H9 (cell line): ENCODE data around the gene VILL. TPM values are rescaled to one million over a fixed set of nuclear protein-coding genes. Genes with fewer than 3 reads are reported as not detected.
A peak's percentile ranks its signal among the peaks of the same experiment; 100 is the strongest.

Experiments used
- DNase-seq: peaks from one replicate; pipeline ENCODE4 v3.0.0-alpha.2; 2017
- H2AFZ ChIP-seq: one replicate; pipeline ENCODE4 v1.6.1; 2013; ENCODE audit warnings: mild to moderate bottlenecking, low read length, control low read depth, moderate library complexity
- H2AK5ac ChIP-seq: 2 replicates; pipeline ENCODE4 v1.6.1; 2013; ENCODE audit warnings: low read length, control low read depth, mixed read lengths; ENCODE audit not compliant: insufficient read length
- H2BK120ac ChIP-seq: one replicate; pipeline ENCODE4 v1.6.1; 2013; ENCODE audit warnings: low read depth, mild to moderate bottlenecking, low read length, control low read depth, inconsistent platforms; ENCODE audit not compliant: poor library complexity, severe bottlenecking
- H2BK12ac ChIP-seq: 2 replicates; pipeline ENCODE4 v1.6.1; 2013; ENCODE audit warnings: low read length, control low read depth, mixed read lengths, low read depth; ENCODE audit not compliant: insufficient read length
- H2BK15ac ChIP-seq: 2 replicates; pipeline ENCODE4 v1.6.1; 2013; ENCODE audit warnings: low read depth, low read length, control low read depth
- H2BK20ac ChIP-seq: one replicate; pipeline ENCODE4 v1.6.1; 2013; ENCODE audit warnings: low read depth, mild to moderate bottlenecking, low read length, control low read depth, inconsistent platforms; ENCODE audit not compliant: poor library complexity, severe bottlenecking
- H2BK5ac ChIP-seq: 2 replicates; pipeline ENCODE4 v1.6.1; 2013; ENCODE audit warnings: low read length, control low read depth, mixed read lengths; ENCODE audit not compliant: insufficient read length
- H3K14ac ChIP-seq: 2 replicates; pipeline ENCODE4 v1.6.1; 2013; ENCODE audit warnings: low read length, control low read depth; ENCODE audit not compliant: insufficient read depth
- H3K18ac ChIP-seq: 2 replicates; pipeline ENCODE4 v1.6.1; 2013; ENCODE audit warnings: low read depth, mild to moderate bottlenecking, mixed read lengths, low read length, control low read depth; ENCODE audit not compliant: insufficient read length
- H3K23ac ChIP-seq: 2 replicates; pipeline ENCODE4 v1.6.1; 2013; ENCODE audit warnings: low read length, control low read depth, mixed read lengths, low read depth; ENCODE audit not compliant: insufficient read length
- H3K23me2 ChIP-seq: 2 replicates; pipeline ENCODE4 v1.6.1; 2013; ENCODE audit warnings: low read depth, mild to moderate bottlenecking, mixed read lengths, low read length, control low read depth; ENCODE audit not compliant: insufficient read length, poor library complexity, severe bottlenecking
- H3K27ac ChIP-seq: 2 replicates; pipeline ENCODE4 v1.5.1; 2013; ENCODE audit warnings: low read length, control low read depth, mixed read lengths, low read depth; ENCODE audit not compliant: insufficient read length
- H3K27me3 ChIP-seq: 2 replicates; pipeline ENCODE4 v1.6.1; 2013; ENCODE audit warnings: low read length, control low read depth, inconsistent platforms; ENCODE audit not compliant: insufficient read depth
- H3K4ac ChIP-seq: 2 replicates; pipeline ENCODE4 v1.6.1; 2013; ENCODE audit warnings: low read depth, mild to moderate bottlenecking, control low read depth, inconsistent platforms, low read length, moderate library complexity
- H3K4me1 ChIP-seq: 2 replicates; pipeline ENCODE4 v1.6.1; 2013; ENCODE audit warnings: low read length, control low read depth, inconsistent platforms; ENCODE audit not compliant: insufficient read depth
- H3K4me2 ChIP-seq: 2 replicates; pipeline ENCODE4 v1.6.1; 2013; ENCODE audit warnings: low read length, control low read depth, mixed read lengths; ENCODE audit not compliant: insufficient read length, insufficient read depth
- H3K56ac ChIP-seq: 2 replicates; pipeline ENCODE4 v1.6.1; 2013; ENCODE audit warnings: low read depth, mild to moderate bottlenecking, mixed read lengths, low read length, control low read depth; ENCODE audit not compliant: insufficient read length
- H3K79me1 ChIP-seq: 2 replicates; pipeline ENCODE4 v1.6.1; 2013; ENCODE audit warnings: low read depth, mild to moderate bottlenecking, moderate library complexity, low read length, control low read depth, inconsistent platforms; ENCODE audit not compliant: insufficient read depth, poor library complexity, severe bottlenecking
- H3K79me2 ChIP-seq: 2 replicates; pipeline ENCODE4 v1.6.1; 2013; ENCODE audit warnings: low read length, control low read depth, inconsistent platforms; ENCODE audit not compliant: insufficient read depth
- H3K9ac ChIP-seq: 2 replicates; pipeline ENCODE4 v1.6.1; 2013; ENCODE audit warnings: low read length, control low read depth, mixed read lengths; ENCODE audit not compliant: insufficient read length; ENCODE audit errors: extremely low read depth
- H3K9me3 ChIP-seq: one replicate; pipeline ENCODE4 v1.6.1; 2013; ENCODE audit warnings: low read depth, low read length, inconsistent platforms; ENCODE audit not compliant: control insufficient read depth
- H3T11ph ChIP-seq: one replicate; pipeline ENCODE4 v1.6.1; 2013; ENCODE audit warnings: mild to moderate bottlenecking, low read length, control low read depth, inconsistent platforms
- H4K20me1 ChIP-seq: one replicate; pipeline ENCODE4 v1.6.1; 2013; ENCODE audit not compliant: control insufficient read depth, insufficient read length, insufficient read depth
- H4K5ac ChIP-seq: 2 replicates; pipeline ENCODE4 v1.6.1; 2013; ENCODE audit warnings: low read depth, mild to moderate bottlenecking, mixed read lengths, low read length, control low read depth; ENCODE audit not compliant: insufficient read length
- H4K8ac ChIP-seq: replicated peaks from 2 replicates; pipeline ENCODE4 v1.6.1; 2013; ENCODE audit warnings: low read length, control low read depth, mixed read lengths, low read depth; ENCODE audit not compliant: insufficient read length
- H4K91ac ChIP-seq: 2 replicates; pipeline ENCODE4 v1.6.1; 2013; ENCODE audit warnings: low read depth, mild to moderate bottlenecking, moderate library complexity, mixed read lengths, low read length, control low read depth; ENCODE audit not compliant: insufficient read length
- H3K27ac Mint-ChIP-seq, 3 experiments: 2 replicates in 2 of 3; 3 replicates in 1 of 3; pipeline ENCODE4 v1.8.0; 2020 to 2021; ENCODE audit warnings: mixed read lengths in 3 of 3, mild to moderate bottlenecking in 1 of 3, moderate library complexity in 1 of 3
- H3K27me3 Mint-ChIP-seq: 2 replicates; pipeline ENCODE4 v1.8.0; 2021; ENCODE audit warnings: low read depth, mild to moderate bottlenecking, moderate library complexity, mixed read lengths
- H3K36me3 Mint-ChIP-seq, 3 experiments: 2 replicates in 2 of 3; 3 replicates in 1 of 3; pipeline ENCODE4 v1.8.0; 2020 to 2021; ENCODE audit warnings: low read depth in 3 of 3, mixed read lengths in 3 of 3; ENCODE audit not compliant: insufficient read depth in 1 of 3
- H3K4me1 Mint-ChIP-seq, 2 experiments: 2 replicates each; pipeline ENCODE4 v1.8.0; 2020; ENCODE audit warnings: mixed read lengths in 2 of 2
- H3K4me3 Mint-ChIP-seq, 2 experiments: 2 replicates in 1 of 2; 3 replicates in 1 of 2; pipeline ENCODE4 v1.8.0; 2020 to 2021; ENCODE audit warnings: mild to moderate bottlenecking in 2 of 2, mixed read lengths in 2 of 2, moderate library complexity in 1 of 2
- H3K9me3 Mint-ChIP-seq, 2 experiments: 2 replicates in 1 of 2; 3 replicates in 1 of 2; pipeline ENCODE4 v1.8.0; 2020; ENCODE audit warnings: mild to moderate bottlenecking in 2 of 2, mixed read lengths in 2 of 2, moderate library complexity in 1 of 2
- WGBS: extraction: QIAGEN DNeasy Blood & Tissue Kit; methylation state at CpG from one replicate; pipeline ENCODE4 v1.1.7; 2013; ENCODE audit warnings: missing lambda C conversion rate, low lambda C conversion rate, mixed read lengths; ENCODE audit not compliant: insufficient read length; ENCODE audit errors: extremely low coverage; 5-methylcytosine and 5-hydroxymethylcytosine counted together
- total RNA-seq: library from RNA; stranded (reverse); gene quantifications from 2 replicates; pipeline ENCODE4 v1.2.1, GENCODE V29; 2021
- TF ChIP-seq, protein P1 (sequence below): fragments of 200-600 bp; sonication (generic); conservative IDR thresholded peaks from 3 replicates; pipeline ENCODE4 v1.8.0; 2021; ENCODE audit warnings: antibody characterized with exemption, mild to moderate bottlenecking

VILL gene
- total RNA-seq, 1 experiment from 2014 or later = 3.2 TPM

DNA sequence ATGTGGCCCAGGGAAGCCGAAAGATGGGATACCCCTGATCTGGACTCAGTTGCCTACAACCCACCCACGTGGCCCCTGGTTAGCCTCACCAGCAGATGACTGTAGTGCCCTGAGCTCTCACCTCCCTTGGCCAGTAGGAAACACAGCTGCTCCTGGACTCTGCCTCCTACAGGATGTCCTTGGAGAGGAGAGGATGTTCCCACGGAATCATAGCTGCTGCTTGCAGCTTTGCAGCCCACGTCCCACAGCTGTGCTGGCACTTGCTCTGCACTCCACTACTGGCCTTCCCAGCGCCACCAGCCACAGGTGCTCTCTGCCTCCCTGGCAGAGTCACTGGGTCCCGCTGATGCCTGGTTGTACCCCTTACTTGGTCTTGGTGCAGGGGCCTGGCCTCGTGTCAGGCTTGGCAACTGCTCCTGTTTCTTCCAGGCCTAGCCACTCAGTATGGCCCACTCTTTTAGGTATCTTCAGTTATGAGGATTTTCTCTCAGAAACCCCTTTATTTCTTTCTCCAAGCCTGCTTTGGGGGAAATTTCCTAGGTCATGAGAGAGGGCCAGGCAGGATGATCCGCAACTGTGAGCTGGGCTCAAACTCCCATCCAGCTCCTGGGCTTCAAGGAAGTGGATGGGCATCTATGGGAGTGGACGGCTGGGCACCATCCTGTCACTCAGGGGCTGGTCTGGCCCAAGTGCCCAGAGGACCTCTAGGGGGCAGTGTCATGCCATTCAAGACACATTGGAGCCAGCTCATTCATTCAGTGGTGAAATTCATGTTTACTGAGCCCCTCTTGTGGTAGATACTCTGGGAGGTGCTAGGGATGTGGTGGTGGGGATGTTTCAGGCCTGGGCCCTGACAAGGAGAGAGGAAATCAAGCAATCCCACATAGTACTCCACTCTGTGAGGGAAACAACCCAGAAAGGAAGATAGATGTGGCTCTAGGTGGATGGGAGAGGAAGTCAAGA is 16.2 kb upstream of the VILL start:
- no peak overlapping the region for H2BK5ac ChIP-seq
- H3K27me3 ChIP-seq = no peaks in the 10 kb centered on the region
- no peak overlapping the region for H3K14ac ChIP-seq
- H3K79me1 ChIP-seq = no peaks in the 10 kb centered on the region
- no peaks in the 10 kb centered on the region for H4K20me1 ChIP-seq
- H3K4me2 ChIP-seq = no peak overlapping the region
- no peak overlapping the region for H3K9ac ChIP-seq
- H4K8ac ChIP-seq = no peak overlapping the region
- no peaks in the 10 kb centered on the region for H3K9me3 ChIP-seq
- H3K27ac ChIP-seq = no peak overlapping the region
- Mint-ChIP-seq H3K4me3 (no peak overlapping the region; a peak in 1 of 5 replicates), H3K9me3 (no peaks in the 10 kb centered on the region), H3K27ac (peak overlapping the region in 1 of 3 experiments; percentile 78; a peak in 2 of 7 replicates), H3K4me1 (peaks cover 11 to 17% of the 10 kb centered on the region in 2 experiments), H3K36me3 (peaks cover 3 to 10% (median 9%) of the 10 kb centered on the region in 3 experiments), H3K27me3 (no peaks in the 10 kb centered on the region; the same call in 1 of the 2 replicates)
- H3K4me1 ChIP-seq = no peaks in the 10 kb centered on the region
- no peak overlapping the region for H2BK12ac ChIP-seq
- H3K23ac ChIP-seq = no peak overlapping the region
- no peak overlapping the region for H3K56ac ChIP-seq
- TF ChIP-seq, protein P1, sequence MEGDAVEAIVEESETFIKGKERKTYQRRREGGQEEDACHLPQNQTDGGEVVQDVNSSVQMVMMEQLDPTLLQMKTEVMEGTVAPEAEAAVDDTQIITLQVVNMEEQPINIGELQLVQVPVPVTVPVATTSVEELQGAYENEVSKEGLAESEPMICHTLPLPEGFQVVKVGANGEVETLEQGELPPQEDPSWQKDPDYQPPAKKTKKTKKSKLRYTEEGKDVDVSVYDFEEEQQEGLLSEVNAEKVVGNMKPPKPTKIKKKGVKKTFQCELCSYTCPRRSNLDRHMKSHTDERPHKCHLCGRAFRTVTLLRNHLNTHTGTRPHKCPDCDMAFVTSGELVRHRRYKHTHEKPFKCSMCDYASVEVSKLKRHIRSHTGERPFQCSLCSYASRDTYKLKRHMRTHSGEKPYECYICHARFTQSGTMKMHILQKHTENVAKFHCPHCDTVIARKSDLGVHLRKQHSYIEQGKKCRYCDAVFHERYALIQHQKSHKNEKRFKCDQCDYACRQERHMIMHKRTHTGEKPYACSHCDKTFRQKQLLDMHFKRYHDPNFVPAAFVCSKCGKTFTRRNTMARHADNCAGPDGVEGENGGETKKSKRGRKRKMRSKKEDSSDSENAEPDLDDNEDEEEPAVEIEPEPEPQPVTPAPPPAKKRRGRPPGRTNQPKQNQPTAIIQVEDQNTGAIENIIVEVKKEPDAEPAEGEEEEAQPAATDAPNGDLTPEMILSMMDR = peak; percentile 91
- no peak overlapping the region for H3K4ac ChIP-seq
- no peak overlapping the region for H4K5ac ChIP-seq
- H2BK120ac ChIP-seq = no peak overlapping the region
- H4K91ac ChIP-seq = no peak overlapping the region
- no peak overlapping the region for H2AK5ac ChIP-seq
- no peak overlapping the region for H3T11ph ChIP-seq
- H2BK20ac ChIP-seq = no peak overlapping the region
- no peak overlapping the region for H3K18ac ChIP-seq
- WGBS = no CpG with 5 or more reads among the region's 9 CpGs
- no peak overlapping the region for H2BK15ac ChIP-seq
- no peaks in the 10 kb centered on the region for H3K79me2 ChIP-seq
- no peak overlapping the region for H2AFZ ChIP-seq
- DNase-seq = peak; percentile 83
- no peaks in the 10 kb centered on the region for H3K23me2 ChIP-seq
